BE2C (cell line): ENCODE data around the gene LNPK.

Source experiments
- DNase-seq: peaks from one replicate; pipeline ENCODE4 v3.0.0-alpha.2; 2020
- H3K27me3 ChIP-seq: fragments of 250-450 bp; sonication (Bioruptor Pico); 2 replicates; pipeline ENCODE4 v1.5.1; 2020; ENCODE audit warnings: mild to moderate bottlenecking
- H3K36me3 ChIP-seq: fragments of 250-450 bp; sonication (Bioruptor Pico); 2 replicates; pipeline ENCODE4 v1.5.1; 2020; ENCODE audit warnings: mild to moderate bottlenecking
- H3K4me1 ChIP-seq: fragments of 250-450 bp; sonication (Bioruptor Pico); 2 replicates; pipeline ENCODE4 v1.5.1; 2020
- H3K4me3 ChIP-seq: 2 replicates; pipeline ENCODE4 v1.5.1; 2011; ENCODE audit warnings: low read depth, low read length
- H3K9me3 ChIP-seq: fragments of 250-450 bp; sonication (Bioruptor Pico); 2 replicates; pipeline ENCODE4 v1.5.1; 2020
- TF ChIP-seq, protein P1 (sequence below): IDR thresholded peaks from 2 replicates; pipeline ENCODE4 v1.5.1; 2012; ENCODE audit warnings: mild to moderate bottlenecking, low read depth, low read length

LNPK gene

DNA sequence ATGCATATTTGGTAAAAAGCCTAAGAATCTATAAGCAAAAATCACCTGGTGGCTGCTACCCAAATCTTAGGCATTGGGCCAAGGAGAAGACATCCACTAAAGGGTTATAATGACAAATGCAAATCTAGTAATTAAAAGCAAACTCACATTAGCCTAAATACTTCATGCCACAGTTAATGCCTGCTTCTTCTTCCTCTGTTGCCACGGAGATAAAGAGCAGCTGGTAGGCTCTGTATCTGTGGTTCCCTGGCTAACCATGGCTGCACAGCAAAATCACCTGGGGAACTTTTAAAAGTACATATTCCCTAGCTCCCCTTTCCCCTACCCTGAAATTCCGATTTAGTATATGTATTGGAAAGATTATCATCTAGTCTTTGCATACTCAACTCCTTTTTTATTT, 114.3 kb downstream of the LNPK start:
- H3K27me3 ChIP-seq = no peaks in the 10 kb centered on the region
- no peaks in the 10 kb centered on the region for H3K36me3 ChIP-seq
- DNase-seq = no peak
- peaks cover 4% of the 10 kb centered on the region; the same call in 1 of the 2 replicates for H3K4me1 ChIP-seq
- H3K4me3 ChIP-seq = no peak overlapping the region
- no peaks in the 10 kb centered on the region for H3K9me3 ChIP-seq
- TF ChIP-seq, protein P1, sequence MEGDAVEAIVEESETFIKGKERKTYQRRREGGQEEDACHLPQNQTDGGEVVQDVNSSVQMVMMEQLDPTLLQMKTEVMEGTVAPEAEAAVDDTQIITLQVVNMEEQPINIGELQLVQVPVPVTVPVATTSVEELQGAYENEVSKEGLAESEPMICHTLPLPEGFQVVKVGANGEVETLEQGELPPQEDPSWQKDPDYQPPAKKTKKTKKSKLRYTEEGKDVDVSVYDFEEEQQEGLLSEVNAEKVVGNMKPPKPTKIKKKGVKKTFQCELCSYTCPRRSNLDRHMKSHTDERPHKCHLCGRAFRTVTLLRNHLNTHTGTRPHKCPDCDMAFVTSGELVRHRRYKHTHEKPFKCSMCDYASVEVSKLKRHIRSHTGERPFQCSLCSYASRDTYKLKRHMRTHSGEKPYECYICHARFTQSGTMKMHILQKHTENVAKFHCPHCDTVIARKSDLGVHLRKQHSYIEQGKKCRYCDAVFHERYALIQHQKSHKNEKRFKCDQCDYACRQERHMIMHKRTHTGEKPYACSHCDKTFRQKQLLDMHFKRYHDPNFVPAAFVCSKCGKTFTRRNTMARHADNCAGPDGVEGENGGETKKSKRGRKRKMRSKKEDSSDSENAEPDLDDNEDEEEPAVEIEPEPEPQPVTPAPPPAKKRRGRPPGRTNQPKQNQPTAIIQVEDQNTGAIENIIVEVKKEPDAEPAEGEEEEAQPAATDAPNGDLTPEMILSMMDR = no peak

DNA sequence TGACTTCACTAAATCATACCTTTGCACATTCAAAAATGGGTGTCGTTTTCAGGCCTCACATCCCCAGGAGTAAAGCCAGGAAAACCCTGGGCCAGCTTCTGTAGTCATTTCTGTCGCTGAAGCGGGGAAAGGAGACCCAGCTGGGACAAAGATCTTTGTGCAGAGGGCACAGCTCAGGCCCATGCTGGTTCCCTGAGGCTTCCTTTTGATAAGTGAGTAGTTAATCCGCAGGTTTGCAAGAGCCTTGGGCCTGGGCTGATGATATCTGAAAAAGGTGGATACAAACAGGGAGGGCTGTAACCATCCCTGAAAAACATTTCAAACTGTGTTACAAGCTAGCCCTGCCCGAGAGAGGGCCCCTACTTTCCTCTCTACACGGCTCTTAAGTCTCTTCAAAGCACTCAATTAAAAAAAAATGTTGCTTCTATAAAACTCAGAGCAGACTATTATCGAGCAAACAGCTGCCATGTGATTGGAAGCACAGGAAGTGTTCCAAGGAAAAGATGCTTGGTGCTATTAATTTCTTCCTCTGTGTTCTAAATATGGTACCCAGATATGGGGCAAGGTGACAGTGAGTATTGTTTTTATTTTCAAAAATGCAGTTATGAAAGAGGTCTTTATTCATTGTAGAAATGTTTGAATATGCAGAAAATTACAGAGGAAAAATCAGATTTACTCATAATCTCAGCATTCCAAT, 117.2 kb downstream of the LNPK start:
- Histone ChIP-seq H3K4me1 (peaks cover 4% of the 10 kb centered on the region; the same call in 1 of the 2 replicates), H3K36me3 (no peaks in the 10 kb centered on the region), H3K27me3 (no peaks in the 10 kb centered on the region), H3K4me3 (no peak overlapping the region), H3K9me3 (no peaks in the 10 kb centered on the region)
- no peak for DNase-seq
- TF ChIP-seq, protein P1 = no peak

DNA sequence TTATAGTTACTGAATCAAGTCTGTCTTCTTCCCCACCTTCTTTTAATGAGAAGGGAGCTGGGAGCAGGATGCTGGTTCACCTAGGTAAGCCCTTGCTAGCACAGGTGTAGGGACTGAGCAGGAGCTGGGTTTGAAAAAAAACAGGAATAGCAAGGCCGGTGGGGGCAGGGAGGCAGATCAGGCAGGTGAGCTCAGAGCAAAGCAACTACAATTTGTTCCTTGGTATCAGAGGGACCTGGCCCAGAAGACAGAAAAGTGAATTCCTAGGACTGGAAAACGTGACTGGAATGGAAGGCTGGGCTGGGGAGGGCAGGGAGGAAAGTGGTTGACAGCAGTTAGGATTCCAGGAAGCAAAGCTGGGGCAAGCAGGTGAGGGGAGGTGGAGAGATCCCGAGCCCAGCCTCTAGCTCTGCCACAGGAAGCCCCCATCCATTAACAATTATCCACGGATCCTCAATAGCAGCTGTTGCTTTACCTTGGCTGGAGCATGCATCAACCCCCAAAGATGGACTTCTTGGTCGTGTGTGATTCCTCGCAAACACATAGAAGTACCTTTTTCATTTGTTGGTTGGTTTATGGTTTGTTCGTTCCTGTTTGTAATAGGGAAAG, 118.4 kb downstream of the LNPK start:
- H3K4me3 ChIP-seq = no peak overlapping the region
- no peaks in the 10 kb centered on the region for H3K27me3 ChIP-seq
- DNase-seq = no peak
- TF ChIP-seq, protein P1 = no peak
- no peaks in the 10 kb centered on the region for H3K36me3 ChIP-seq
- no peaks in the 10 kb centered on the region for H3K9me3 ChIP-seq
- no peaks in the 10 kb centered on the region for H3K4me1 ChIP-seq

DNA sequence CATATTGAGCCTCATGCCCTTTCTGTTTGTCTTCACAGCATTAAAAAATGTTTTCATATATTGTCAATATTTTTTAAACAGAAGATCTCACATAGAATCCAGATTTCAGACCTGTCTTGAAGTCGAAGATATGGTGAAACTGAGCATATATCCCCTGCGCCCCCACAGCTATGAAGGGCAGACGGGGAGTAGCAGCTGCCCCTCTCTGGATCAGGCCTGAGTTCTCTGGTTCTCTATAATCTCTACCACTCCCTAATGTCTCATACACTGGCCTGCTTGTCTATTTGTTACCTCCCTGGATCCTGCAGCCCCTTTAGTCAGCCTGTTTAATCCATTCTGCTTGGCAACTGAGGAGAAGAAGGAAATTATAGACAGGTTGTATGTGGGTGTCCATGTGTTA, 122.4 kb downstream of the LNPK start:
- Histone ChIP-seq H3K4me1 (no peaks in the 10 kb centered on the region), H3K27me3 (no peaks in the 10 kb centered on the region), H3K4me3 (no peak overlapping the region), H3K36me3 (no peaks in the 10 kb centered on the region), H3K9me3 (no peaks in the 10 kb centered on the region)
- no peak for DNase-seq
- TF ChIP-seq, protein P1 = no peak

DNA sequence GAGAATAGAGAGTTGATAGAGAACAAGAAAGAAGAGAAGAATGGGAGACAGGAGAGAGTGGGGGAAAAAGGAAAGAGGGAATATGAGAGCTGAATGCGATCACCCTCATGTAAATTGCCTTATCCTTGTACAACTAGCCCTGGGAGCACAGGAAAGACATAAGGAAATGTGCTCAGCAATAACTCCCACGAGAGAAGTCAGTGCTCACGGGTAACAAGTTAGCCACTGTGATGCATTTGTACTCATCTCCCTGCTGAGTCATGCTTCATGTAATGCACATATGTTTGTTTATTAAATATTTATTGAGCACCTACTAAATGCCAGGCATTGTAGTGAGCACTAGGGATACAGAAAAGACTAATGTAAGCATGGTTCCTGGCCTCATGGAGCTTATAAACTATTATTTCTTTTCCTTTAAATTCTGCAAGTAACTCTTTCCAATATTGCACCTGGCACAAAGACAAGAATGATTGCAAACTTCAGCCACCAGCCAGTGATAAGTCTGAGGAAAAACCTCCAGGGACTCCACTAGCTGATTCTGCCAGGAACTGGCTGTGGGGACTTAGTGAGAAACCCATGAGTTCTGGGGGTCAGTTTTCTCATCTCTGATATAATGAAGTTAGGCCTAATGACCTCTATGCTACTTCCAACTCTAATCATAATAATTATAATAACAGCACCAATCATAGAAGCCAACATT, 124.1 kb downstream of the LNPK start:
- H3K9me3 ChIP-seq = no peaks in the 10 kb centered on the region
- no peak for DNase-seq
- H3K36me3 ChIP-seq = no peaks in the 10 kb centered on the region
- H3K27me3 ChIP-seq = no peaks in the 10 kb centered on the region
- TF ChIP-seq, protein P1 = no peak
- H3K4me1 ChIP-seq = no peaks in the 10 kb centered on the region
- H3K4me3 ChIP-seq = no peak overlapping the region

DNA sequence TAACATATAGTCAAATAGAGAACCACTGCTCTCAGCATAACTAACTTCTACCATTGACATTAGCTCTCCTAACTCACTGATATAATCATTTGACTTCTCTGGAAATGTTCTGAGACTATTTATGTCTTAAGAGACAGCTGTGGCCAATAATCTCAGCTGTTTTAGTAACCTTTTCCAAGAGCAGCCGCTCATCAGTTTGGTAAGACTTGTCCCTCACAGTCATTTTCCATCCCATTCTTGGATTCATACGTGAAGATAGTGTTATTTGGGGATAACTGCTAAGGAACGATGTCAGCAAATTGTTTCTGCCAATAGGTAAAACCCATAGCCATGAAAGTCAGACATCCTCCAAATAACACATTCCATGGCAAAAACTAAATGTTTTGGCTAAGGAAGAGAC, 127.8 kb downstream of the LNPK start:
- TF ChIP-seq, protein P1 = no peak

More for the DNA sequence above, 127.8 kb downstream of the LNPK start:
- Histone ChIP-seq H3K36me3 (no peaks in the 10 kb centered on the region), H3K4me3 (no peak overlapping the region), H3K9me3 (no peaks in the 10 kb centered on the region), H3K27me3 (no peaks in the 10 kb centered on the region), H3K4me1 (no peaks in the 10 kb centered on the region)
- no peak for DNase-seq
